ENCODE results near the gene TSC1. TPM values are rescaled to one million over a fixed set of nuclear protein-coding genes. Genes with fewer than 3 reads are reported as not detected.

The TSC1 gene
- total and polyA plus RNA-seq, 10 of the 15 experiments (the other 5 are each of a cell fraction or from before 2014, with no cell fraction given) = 4.0 to 48.0 (median 14.9) TPM

GRCh38 chr9:132894346-132894745, 50.1 kb downstream of the TSC1 start:
- Histone ChIP-seq H3K27ac (ENCODE audit: control insufficient read depth, insufficient read depth) (no peak overlapping the region), H4K20me1 (ENCODE audit: control insufficient read depth, insufficient read depth) (no peaks in the 10 kb centered on the region), H3K27me3 (replicated peaks in 1 of 2; ENCODE audit: control insufficient read depth in 2 of 2, insufficient read depth in 2 of 2, low read length in 1 of 2) (no peaks in the 10 kb centered on the region), H3K4me3 (no peak overlapping the region), H3K4me1 (ENCODE audit: control insufficient read depth, insufficient read depth, low read length) (no peaks in the 10 kb centered on the region), H3K36me3 (ENCODE audit: control insufficient read depth in 2 of 2, insufficient read depth in 2 of 2, low read length in 1 of 2) (peaks cover 2 to 10% of the 10 kb centered on the region in 2 experiments), H2AFZ (ENCODE audit: control insufficient read depth, low read depth, low read length) (no peak overlapping the region), H3K4me2 (ENCODE audit: control insufficient read depth, insufficient read depth) (no peak overlapping the region), H3K9me3 (replicated peaks; ENCODE audit: control insufficient read depth, insufficient read depth, low read length) (no peaks in the 10 kb centered on the region), H3K79me2 (ENCODE audit: control insufficient read depth, insufficient read depth, low read length) (no peaks in the 10 kb centered on the region), H3K9ac (ENCODE audit: control insufficient read depth, insufficient read depth, low read length) (no peak overlapping the region)
- FAIRE-seq (no peak), ATAC-seq (no peak), DNase-seq (ENCODE audit: low read depth, low spot score) (no peak)
- ChIA-PET POLR2A (interaction anchor here (0.6 kb wide), 1 partner anchor 241 kb away, joined by 5 read pairs; no protein-coding TSS in a partner anchor), RAD21 (ENCODE audit: unreplicated experiment) (no interaction called here), CTCF (interaction anchor here (0.6 to 1.0 kb wide), 2 partner anchors 8 to 1135 kb away, joined by 3 to 8 read pairs; no protein-coding TSS in a partner anchor), SMC1A (ENCODE audit: uncharacterized antibody, unreplicated experiment) (interaction anchor here (0.8 to 1.2 kb wide), 2 partner anchors 14 to 23 kb away, joined by 3 read pairs; no protein-coding TSS in a partner anchor)
- in situ Hi-C loops (cut with MboI) = no loop called here
- no TSS peak for BruUV-seq (replicated peaks)
- TF ChIP-seq SREBF1 (IDR thresholded peaks at IDR 0.05; ENCODE audit: low read length) (no peak), KLF5 (IDR thresholded peaks at IDR 0.05; ENCODE audit: partially characterized antibody) (no peak), CHD4 (IDR thresholded peaks at IDR 0.05) (no peak), ZSCAN29 (IDR thresholded peaks at IDR 0.05) (no peak), NBN (IDR thresholded peaks at IDR 0.05) (no peak), NFXL1 (IDR thresholded peaks at IDR 0.05; ENCODE audit: borderline replicate concordance) (no peak), HDAC2 (IDR thresholded peaks at IDR 0.05) (no peak), MAX (IDR thresholded peaks at IDR 0.05; ENCODE audit: low read depth, low read length) (no peak), PKNOX1 (IDR thresholded peaks at IDR 0.05) (no peak), ATF7 (IDR thresholded peaks at IDR 0.05; ENCODE audit: low read depth) (no peak)
- TF ChIP-seq, protein P1, sequence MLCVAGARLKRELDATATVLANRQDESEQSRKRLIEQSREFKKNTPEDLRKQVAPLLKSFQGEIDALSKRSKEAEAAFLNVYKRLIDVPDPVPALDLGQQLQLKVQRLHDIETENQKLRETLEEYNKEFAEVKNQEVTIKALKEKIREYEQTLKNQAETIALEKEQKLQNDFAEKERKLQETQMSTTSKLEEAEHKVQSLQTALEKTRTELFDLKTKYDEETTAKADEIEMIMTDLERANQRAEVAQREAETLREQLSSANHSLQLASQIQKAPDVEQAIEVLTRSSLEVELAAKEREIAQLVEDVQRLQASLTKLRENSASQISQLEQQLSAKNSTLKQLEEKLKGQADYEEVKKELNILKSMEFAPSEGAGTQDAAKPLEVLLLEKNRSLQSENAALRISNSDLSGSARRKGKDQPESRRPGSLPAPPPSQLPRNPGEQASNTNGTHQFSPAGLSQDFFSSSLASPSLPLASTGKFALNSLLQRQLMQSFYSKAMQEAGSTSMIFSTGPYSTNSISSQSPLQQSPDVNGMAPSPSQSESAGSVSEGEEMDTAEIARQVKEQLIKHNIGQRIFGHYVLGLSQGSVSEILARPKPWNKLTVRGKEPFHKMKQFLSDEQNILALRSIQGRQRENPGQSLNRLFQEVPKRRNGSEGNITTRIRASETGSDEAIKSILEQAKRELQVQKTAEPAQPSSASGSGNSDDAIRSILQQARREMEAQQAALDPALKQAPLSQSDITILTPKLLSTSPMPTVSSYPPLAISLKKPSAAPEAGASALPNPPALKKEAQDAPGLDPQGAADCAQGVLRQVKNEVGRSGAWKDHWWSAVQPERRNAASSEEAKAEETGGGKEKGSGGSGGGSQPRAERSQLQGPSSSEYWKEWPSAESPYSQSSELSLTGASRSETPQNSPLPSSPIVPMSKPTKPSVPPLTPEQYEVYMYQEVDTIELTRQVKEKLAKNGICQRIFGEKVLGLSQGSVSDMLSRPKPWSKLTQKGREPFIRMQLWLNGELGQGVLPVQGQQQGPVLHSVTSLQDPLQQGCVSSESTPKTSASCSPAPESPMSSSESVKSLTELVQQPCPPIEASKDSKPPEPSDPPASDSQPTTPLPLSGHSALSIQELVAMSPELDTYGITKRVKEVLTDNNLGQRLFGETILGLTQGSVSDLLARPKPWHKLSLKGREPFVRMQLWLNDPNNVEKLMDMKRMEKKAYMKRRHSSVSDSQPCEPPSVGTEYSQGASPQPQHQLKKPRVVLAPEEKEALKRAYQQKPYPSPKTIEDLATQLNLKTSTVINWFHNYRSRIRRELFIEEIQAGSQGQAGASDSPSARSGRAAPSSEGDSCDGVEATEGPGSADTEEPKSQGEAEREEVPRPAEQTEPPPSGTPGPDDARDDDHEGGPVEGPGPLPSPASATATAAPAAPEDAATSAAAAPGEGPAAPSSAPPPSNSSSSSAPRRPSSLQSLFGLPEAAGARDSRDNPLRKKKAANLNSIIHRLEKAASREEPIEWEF (IDR thresholded peaks at IDR 0.05; ENCODE audit: insufficient replicate concordance, low read depth, low read length) = no peak
- TF ChIP-seq, protein P2, sequence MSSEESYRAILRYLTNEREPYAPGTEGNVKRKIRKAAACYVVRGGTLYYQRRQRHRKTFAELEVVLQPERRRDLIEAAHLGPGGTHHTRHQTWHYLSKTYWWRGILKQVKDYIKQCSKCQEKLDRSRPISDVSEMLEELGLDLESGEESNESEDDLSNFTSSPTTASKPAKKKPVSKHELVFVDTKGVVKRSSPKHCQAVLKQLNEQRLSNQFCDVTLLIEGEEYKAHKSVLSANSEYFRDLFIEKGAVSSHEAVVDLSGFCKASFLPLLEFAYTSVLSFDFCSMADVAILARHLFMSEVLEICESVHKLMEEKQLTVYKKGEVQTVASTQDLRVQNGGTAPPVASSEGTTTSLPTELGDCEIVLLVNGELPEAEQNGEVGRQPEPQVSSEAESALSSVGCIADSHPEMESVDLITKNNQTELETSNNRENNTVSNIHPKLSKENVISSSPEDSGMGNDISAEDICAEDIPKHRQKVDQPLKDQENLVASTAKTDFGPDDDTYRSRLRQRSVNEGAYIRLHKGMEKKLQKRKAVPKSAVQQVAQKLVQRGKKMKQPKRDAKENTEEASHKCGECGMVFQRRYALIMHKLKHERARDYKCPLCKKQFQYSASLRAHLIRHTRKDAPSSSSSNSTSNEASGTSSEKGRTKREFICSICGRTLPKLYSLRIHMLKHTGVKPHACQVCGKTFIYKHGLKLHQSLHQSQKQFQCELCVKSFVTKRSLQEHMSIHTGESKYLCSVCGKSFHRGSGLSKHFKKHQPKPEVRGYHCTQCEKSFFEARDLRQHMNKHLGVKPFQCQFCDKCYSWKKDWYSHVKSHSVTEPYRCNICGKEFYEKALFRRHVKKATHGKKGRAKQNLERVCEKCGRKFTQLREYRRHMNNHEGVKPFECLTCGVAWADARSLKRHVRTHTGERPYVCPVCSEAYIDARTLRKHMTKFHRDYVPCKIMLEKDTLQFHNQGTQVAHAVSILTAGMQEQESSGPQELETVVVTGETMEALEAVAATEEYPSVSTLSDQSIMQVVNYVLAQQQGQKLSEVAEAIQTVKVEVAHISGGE (CRISPR knock-in tag; IDR thresholded peaks at IDR 0.05) = no peak
- intact Hi-C loops (cut with micrococcal nuclease; ENCODE audit: unreplicated experiment) = no loop called here
- 83% methylated on average over 5 of the region's 5 CpGs for WGBS (ENCODE audit: insufficient coverage, insufficient replicate concordance, low lambda C conversion rate, missing lambda C conversion rate)
